H1 (cell line): ENCODE results near the gene TBX15. TPM values are rescaled to one million over a fixed set of nuclear protein-coding genes. Genes with fewer than 3 reads are reported as not detected.

ENCODE experiments used
- CTCF ChIA-PET: fragments of 300-600 bp; sonication (Branson Sonifier 250); formaldehyde crosslinking; loops from one replicate; lab custom pipeline; 2021; ENCODE audit not compliant: partially characterized antibody; lab: Charles Lee
- POLR2A ChIA-PET: fragments of 300-600 bp; sonication (Branson Sonifier 250); formaldehyde crosslinking; loops from one replicate; lab custom pipeline; 2021; ENCODE audit warnings: inconsistent platforms; ENCODE audit not compliant: partially characterized antibody; lab: Charles Lee
- DNase-seq, 2 experiments: peaks; one replicate each; pipeline versions ENCODE4 v3.0.0 to v3.0.0-alpha.2; 2010 to 2022; ENCODE audit warnings: low spot score in 2 of 2, low read depth in 1 of 2, mixed read lengths in 1 of 2
- FAIRE-seq: peaks from 2 replicates; lab custom pipeline; 2011; peaks lifted over from hg19 to GRCh38; lab: Jason Lieb, UNC
- H2AFZ ChIP-seq: 2 replicates; pipeline ENCODE4 v1.8.1; 2012; ENCODE audit warnings: low read length, inconsistent platforms
- H2AK5ac ChIP-seq: 2 replicates; pipeline ENCODE4 v1.6.1; 2013; ENCODE audit warnings: low read depth, low read length
- H2BK120ac ChIP-seq: replicated peaks from 2 replicates; pipeline ENCODE3; 2013; ENCODE audit warnings: low read depth, low read length, inconsistent platforms
- H2BK12ac ChIP-seq: 2 replicates; pipeline ENCODE4 v1.6.1; 2013; ENCODE audit warnings: low read depth, low read length
- H2BK15ac ChIP-seq: 2 replicates; pipeline ENCODE4 v1.6.1; 2013; ENCODE audit warnings: low read length
- H2BK20ac ChIP-seq: 2 replicates; pipeline ENCODE4 v1.6.1; 2013; ENCODE audit warnings: low read length
- H2BK5ac ChIP-seq: 2 replicates; pipeline ENCODE4 v1.6.1; 2013; ENCODE audit warnings: low read depth, low read length
- H3K14ac ChIP-seq: 2 replicates; pipeline ENCODE4 v1.6.1; 2013; ENCODE audit warnings: inconsistent platforms; ENCODE audit not compliant: insufficient read length
- H3K18ac ChIP-seq: 2 replicates; pipeline ENCODE4 v1.6.1; 2013; ENCODE audit warnings: low read length; ENCODE audit errors: extremely low read depth
- H3K23ac ChIP-seq: 2 replicates; pipeline ENCODE4 v1.6.1; 2013; ENCODE audit warnings: inconsistent platforms; ENCODE audit not compliant: insufficient read length
- H3K23me2 ChIP-seq: 2 replicates; pipeline ENCODE4 v1.6.1; 2013; ENCODE audit warnings: low read depth, low read length
- H3K27ac ChIP-seq: 2 replicates; pipeline ENCODE4 v1.6.1; 2011; ENCODE audit warnings: low read depth, low read length, inconsistent platforms
- H3K27me3 ChIP-seq, 4 experiments: replicated peaks in 1 of 4; 1 replicate in 1 of 4; 2 replicates in 3 of 4; pipeline versions ENCODE4 v1.6.1 to v1.8.1; 2011 to 2013; ENCODE audit warnings: low read length in 3 of 4, mild to moderate bottlenecking in 3 of 4, inconsistent platforms in 2 of 4, mixed read lengths in 2 of 4, moderate library complexity in 1 of 4; ENCODE audit not compliant: control insufficient read depth in 3 of 4, insufficient read depth in 3 of 4; ENCODE audit errors: extremely low read depth in 1 of 4
- H3K36me3 ChIP-seq, 4 experiments: 2 replicates each; pipeline versions ENCODE4 v1.6.1 to v1.8.1; 2011 to 2013; ENCODE audit warnings: mild to moderate bottlenecking in 4 of 4, low read length in 3 of 4, moderate library complexity in 2 of 4, control low read depth in 1 of 4, inconsistent platforms in 1 of 4; ENCODE audit not compliant: insufficient read depth in 4 of 4, control insufficient read depth in 2 of 4
- H3K4ac ChIP-seq: replicated peaks from 2 replicates; pipeline ENCODE3; 2013; ENCODE audit warnings: low read length, low read depth, mixed read lengths, inconsistent platforms; ENCODE audit not compliant: insufficient read length
- H3K4me1 ChIP-seq, 4 experiments: replicated peaks in 1 of 4; 1 replicate in 1 of 4; 2 replicates in 3 of 4; pipeline versions ENCODE4 v1.6.1 to v1.8.1; 2011 to 2013; ENCODE audit warnings: low read length in 3 of 4, inconsistent platforms in 2 of 4, mixed read lengths in 1 of 4; ENCODE audit not compliant: insufficient read depth in 4 of 4, control insufficient read depth in 3 of 4
- H3K4me2 ChIP-seq, 2 experiments: 2 replicates each; pipeline versions ENCODE4 v1.6.1 to v1.8.1; 2011 to 2013; ENCODE audit warnings: low read depth in 2 of 2, low read length in 2 of 2, control low read depth in 1 of 2, inconsistent platforms in 1 of 2, mild to moderate bottlenecking in 1 of 2; ENCODE audit not compliant: insufficient read depth in 1 of 2
- H3K4me3 ChIP-seq, 4 experiments: fragments of 200-600, 300-600 bp in 1 of 4; sonication (generic), shearing (Covaris generic), sonication (Bioruptor Twin) in 1 of 4; 2 replicates each; pipeline versions ENCODE4 v1.5.1 to v1.8.1; 2011 to 2016; ENCODE audit warnings: low read length in 4 of 4, low read depth in 3 of 4, control low read depth in 2 of 4, inconsistent platforms in 2 of 4, mild to moderate bottlenecking in 2 of 4, mixed read lengths in 1 of 4, moderate library complexity in 1 of 4; ENCODE audit not compliant: insufficient read depth in 2 of 4; ENCODE audit errors: extremely low read depth in 1 of 4
- H3K56ac ChIP-seq: replicated peaks from 2 replicates; pipeline ENCODE3; 2013; ENCODE audit warnings: low read depth, mild to moderate bottlenecking, mixed read lengths, low read length, inconsistent platforms; ENCODE audit not compliant: insufficient read length
- H3K79me1 ChIP-seq: 2 replicates; pipeline ENCODE4 v1.6.1; 2013; ENCODE audit warnings: low read depth, low read length, control low read depth
- H3K79me2 ChIP-seq, 2 experiments: 2 replicates each; pipeline versions ENCODE4 v1.6.1 to v1.8.1; 2012 to 2013; ENCODE audit warnings: low read length in 2 of 2, mild to moderate bottlenecking in 2 of 2, inconsistent platforms in 1 of 2; ENCODE audit not compliant: insufficient read depth in 2 of 2, control insufficient read depth in 1 of 2
- H3K9ac ChIP-seq, 4 experiments: replicated peaks in 1 of 4; 1 replicate in 1 of 4; 2 replicates in 3 of 4; pipeline versions ENCODE4 v1.6.1 to v1.8.1; 2011 to 2013; ENCODE audit warnings: low read depth in 3 of 4, low read length in 3 of 4, control low read depth in 2 of 4, mild to moderate bottlenecking in 2 of 4, moderate library complexity in 2 of 4, inconsistent platforms in 1 of 4; ENCODE audit errors: extremely low read depth in 1 of 4
- H3K9me3 ChIP-seq, 2 experiments: 2 replicates each; pipeline versions ENCODE4 v1.6.1 to v1.8.1; 2012 to 2013; ENCODE audit warnings: mild to moderate bottlenecking in 2 of 2, moderate library complexity in 2 of 2, control low read depth in 1 of 2, inconsistent platforms in 1 of 2, low read depth in 1 of 2, low read length in 1 of 2, mixed read lengths in 1 of 2; ENCODE audit not compliant: insufficient read depth in 2 of 2
- H4K20me1 ChIP-seq, 2 experiments: replicated peaks in 1 of 2; 2 replicates each; pipeline versions ENCODE3 to v1.8.1; 2011 to 2013; ENCODE audit warnings: inconsistent platforms in 2 of 2, low read length in 2 of 2, mild to moderate bottlenecking in 1 of 2; ENCODE audit not compliant: insufficient read depth in 2 of 2, control insufficient read depth in 1 of 2
- H4K5ac ChIP-seq: 2 replicates; pipeline ENCODE4 v1.6.1; 2013; ENCODE audit warnings: low read length, low read depth, mixed read lengths, inconsistent platforms; ENCODE audit not compliant: insufficient read length
- H4K8ac ChIP-seq: 2 replicates; pipeline ENCODE4 v1.8.0; 2013; ENCODE audit warnings: mild to moderate bottlenecking, moderate library complexity, low read length, inconsistent platforms; ENCODE audit not compliant: insufficient read depth; ENCODE audit errors: extremely low read depth
- H4K91ac ChIP-seq: replicated peaks from 2 replicates; pipeline ENCODE3; 2013; ENCODE audit warnings: low read length, mixed read lengths, inconsistent platforms; ENCODE audit not compliant: insufficient read length
- BACH1 ChIP-seq: IDR thresholded peaks from 2 replicates; pipeline ENCODE4 v1.6.1; 2012; ENCODE audit warnings: low read length, improper control_type of control experiment
- CREB1 ChIP-seq: IDR thresholded peaks from 2 replicates; pipeline ENCODE4 v1.6.1; 2012; ENCODE audit warnings: inconsistent platforms
- CTBP2 ChIP-seq: IDR thresholded peaks from 2 replicates; pipeline ENCODE4 v1.7.0; 2011; ENCODE audit warnings: borderline replicate concordance, mild to moderate bottlenecking, moderate library complexity, mixed read lengths, low read length; ENCODE audit not compliant: insufficient read depth, insufficient read length
- CTCF ChIP-seq, 3 experiments: IDR thresholded peaks; 1 replicate in 2 of 3; 2 replicates in 1 of 3; pipeline versions ENCODE4 v1.5.1 to v1.6.1; 2011; ENCODE audit warnings: low read length in 3 of 3, mild to moderate bottlenecking in 3 of 3, inconsistent platforms in 2 of 3, low read depth in 1 of 3, moderate library complexity in 1 of 3; ENCODE audit not compliant: insufficient read depth in 1 of 3; ENCODE audit errors: control extremely low read depth in 1 of 3
- EZH2 ChIP-seq: fragments of 200-600 bp; sonication (generic); IDR thresholded peaks from 2 replicates; pipeline ENCODE4 v1.7.1; 2012; ENCODE audit warnings: low read depth, mild to moderate bottlenecking, moderate library complexity, low read length, inconsistent platforms; ENCODE audit not compliant: severe bottlenecking
- GTF2F1 ChIP-seq: IDR thresholded peaks from 2 replicates; pipeline ENCODE4 v1.6.1; 2012; ENCODE audit warnings: low read depth, low read length, improper control_type of control experiment, borderline replicate concordance
- MAX ChIP-seq: IDR thresholded peaks from 2 replicates; pipeline ENCODE4 v1.6.1; 2012; ENCODE audit warnings: inconsistent platforms
- NRF1 ChIP-seq: IDR thresholded peaks from 2 replicates; pipeline ENCODE4 v1.6.1; 2011; ENCODE audit warnings: mild to moderate bottlenecking, low read depth, low read length, improper control_type of control experiment
- SIRT6 ChIP-seq: IDR thresholded peaks from one replicate; pipeline ENCODE4 v1.7.1; 2012; ENCODE audit warnings: low read length, inconsistent platforms
- SP1 ChIP-seq: IDR thresholded peaks from 2 replicates; pipeline ENCODE4 v1.6.1; 2011; ENCODE audit warnings: low read depth, low read length
- TBP ChIP-seq: IDR thresholded peaks from 2 replicates; pipeline ENCODE4 v1.6.1; 2011; ENCODE audit warnings: low read depth, low read length, improper control_type of control experiment
- WGBS, 2 experiments: shearing (Covaris generic) in 1 of 2; methylation state at CpG; one replicate each; pipeline versions ENCODE4 v1.1.6 to v1.1.7; 2013 to 2015; ENCODE audit warnings: low lambda C conversion rate in 2 of 2, mixed read lengths in 2 of 2, inconsistent platforms in 1 of 2, low coverage in 1 of 2, missing lambda C conversion rate in 1 of 2; ENCODE audit not compliant: insufficient replicate concordance in 2 of 2, insufficient coverage in 1 of 2, insufficient read length in 1 of 2; ENCODE audit errors: extremely low coverage in 1 of 2, missing lambda C conversion rate in 1 of 2; 5-methylcytosine and 5-hydroxymethylcytosine counted together
- polyA plus RNA-seq, 7 experiments: library from polyadenylated mRNA; depleted of rRNA in 3 of 7; stranded (reverse) in 5 of 7; unstranded in 2 of 7; fragments of >200 nt in 5 of 7; fragments of 200-250 nt in 2 of 7; gene quantifications; 1 replicate in 5 of 7; 2 replicates in 1 of 7; 4 replicates in 1 of 7; pipeline versions ENCODE4 v1.2.1 to v1.2.3, GENCODE V29; 2011 to 2013; ENCODE audit warnings: missing spikeins in 2 of 7, mixed read lengths in 2 of 7
- total RNA-seq: library from RNA; stranded (reverse); fragmentation: NEBNext Ultra II Directional; extraction: Animal tissue kit (Norgen Biotek cat#: 25700); gene quantifications from 2 replicates; pipeline ENCODE4 v1.2.1, GENCODE V29; 2021

The TBX15 gene
- total and polyA plus RNA-seq, 2 of the 8 experiments (the other 6 are each of a cell fraction or from before 2014, with no cell fraction given): 0.14 to 0.24 TPM

GRCh38 chr1:118937413-118938072 is 50.6 kb downstream of the TBX15 start:
- Histone ChIP-seq H2BK5ac (no peak overlapping the region), H3K4me2 (no peak overlapping the region), H3K27me3 (no peaks in the 10 kb centered on the region), H3K14ac (no peak overlapping the region), H3K36me3 (no peaks in the 10 kb centered on the region), H4K20me1 (no peaks in the 10 kb centered on the region), H3K23ac (no peak overlapping the region), H3K27ac (no peak overlapping the region), H2BK120ac (no peak overlapping the region), H4K5ac (no peak overlapping the region), H3K4ac (no peak overlapping the region), H3K9ac (no peak overlapping the region), H3K56ac (no peak overlapping the region), H2AK5ac (no peak overlapping the region), H3K4me1 (peaks cover 0 to 3% (median 1%) of the 10 kb centered on the region in 4 experiments; a peak in 2 of 7 replicates), H3K79me2 (no peaks in the 10 kb centered on the region), H2BK20ac (no peak overlapping the region), H3K23me2 (no peaks in the 10 kb centered on the region), H3K79me1 (no peaks in the 10 kb centered on the region; the same call in 1 of the 2 replicates), H3K4me3 (no peak overlapping the region), H4K8ac (no peak overlapping the region), H4K91ac (no peak overlapping the region), H3K18ac (no peak overlapping the region), H2BK12ac (no peak overlapping the region), H2BK15ac (no peak overlapping the region), H3K9me3 (no peaks in the 10 kb centered on the region), H2AFZ (no peak overlapping the region)
- ChIA-PET POLR2A (no interaction called here), CTCF (interaction anchor here (0.9 kb wide), 1 partner anchor 71 kb away, joined by 4 read pairs; no protein-coding TSS in a partner anchor)
- 94% methylated on average over 4 of the region's 4 CpGs; no CpG with 5 or more reads in 1 of the 2 experiments for WGBS, 2 experiments
- no peak for DNase-seq
- no peak for FAIRE-seq
- no peak for TF ChIP-seq TBP
- no peak for TF ChIP-seq NRF1
- no peak for TF ChIP-seq BACH1
- TF ChIP-seq SP1: no peak
- TF ChIP-seq CREB1: no peak
- no peak for TF ChIP-seq SIRT6
- TF ChIP-seq EZH2: no peak
- no peak for TF ChIP-seq CTCF (IDR thresholded peaks at IDR 0.05; ENCODE audit: control extremely low read depth in 1 of 3, insufficient read depth in 1 of 3, low read depth in 1 of 3, low read length in 3 of 3)
- TF ChIP-seq MAX: no peak
- TF ChIP-seq CTBP2: no peak
- no peak for TF ChIP-seq GTF2F1
